ENCODE results near the gene CEP63. TPM values are rescaled to one million over a fixed set of nuclear protein-coding genes. Genes with fewer than 3 reads are reported as not detected.

Gene CEP63
- total RNA-seq, 1 experiment from 2014 or later, result 19.1 TPM

DNA sequence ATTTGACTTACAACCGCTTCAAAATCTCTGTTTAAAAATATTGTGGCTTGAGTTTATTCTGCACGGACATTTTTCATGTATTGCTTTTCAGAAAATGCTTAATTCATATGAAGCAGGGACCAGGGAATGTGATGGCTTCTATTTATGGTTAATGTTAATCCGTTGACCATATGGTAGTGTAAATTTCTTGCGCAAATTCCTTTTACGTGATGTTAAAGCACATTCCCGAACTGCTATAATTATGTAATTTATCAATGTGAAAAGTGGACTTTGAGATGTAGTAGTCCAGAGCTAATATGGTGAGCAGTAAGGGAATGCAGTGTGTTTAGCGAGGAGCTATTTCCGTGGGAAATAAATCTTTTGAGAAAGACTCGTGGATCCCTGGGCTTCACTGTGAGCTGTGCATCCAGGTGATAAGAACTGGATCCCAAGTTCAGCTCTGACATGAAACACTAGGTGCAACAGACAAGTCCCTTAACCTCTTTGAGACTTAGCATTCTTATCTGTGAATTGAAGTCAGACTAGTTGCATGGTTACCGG is 27.4 kb upstream of the CEP63 start:
- no TSS peak for BruUV-seq (replicated peaks)
- ChIA-PET POLR2A (no interaction called here), CTCF (no interaction called here), RAD21 (ENCODE audit: low non-redundant PET in 1 of 2, low total read pairs in 2 of 2, uncharacterized antibody in 2 of 2, unreplicated experiment in 2 of 2) (no interaction called here)
- no peaks in the 10 kb centered on the region for H3K27me3 ChIP-seq (ENCODE audit: insufficient read depth, low read length)
- H4K20me1 ChIP-seq (ENCODE audit: insufficient read depth), result no peaks in the 10 kb centered on the region
- TF ChIP-seq FOSL1 (IDR thresholded peaks at IDR 0.05; ENCODE audit: low read depth), result no peak
- H3K9ac ChIP-seq (ENCODE audit: low read length), result no peak overlapping the region
- no peak for ATAC-seq
- H3K4me3 ChIP-seq (replicated peaks in 1 of 2; ENCODE audit: low read depth in 1 of 2, low read length in 2 of 2), result no peak overlapping the region
- H2AFZ ChIP-seq (ENCODE audit: low read depth, low read length, poor library complexity, severe bottlenecking), result no peak overlapping the region
- H3K27ac ChIP-seq (ENCODE audit: low read depth, low read length), result no peak overlapping the region
- no peaks in the 10 kb centered on the region for H3K9me2 ChIP-seq (ENCODE audit: insufficient read depth)
- no peaks in the 10 kb centered on the region for H3K79me2 ChIP-seq (ENCODE audit: insufficient read depth, low read length)
- no peaks in the 10 kb centered on the region for H3K9me3 ChIP-seq (ENCODE audit: control insufficient read depth in 1 of 2, insufficient read depth in 1 of 2, low read depth in 1 of 2, low read length in 2 of 2)
- H3K4me1 ChIP-seq (ENCODE audit: control insufficient read depth in 1 of 2, insufficient read depth in 2 of 2, low read length in 2 of 2), result no peaks in the 10 kb centered on the region
- DNase-seq (ENCODE audit: low read depth, low spot score), result no peak
- H3K36me3 ChIP-seq (ENCODE audit: control insufficient read depth in 1 of 2, insufficient read depth in 2 of 2, low read length in 2 of 2), result no peaks in the 10 kb centered on the region
- H3K4me2 ChIP-seq (ENCODE audit: low read length), result no peak overlapping the region
- intact Hi-C loops (cut with micrococcal nuclease), result no loop called here

DNA sequence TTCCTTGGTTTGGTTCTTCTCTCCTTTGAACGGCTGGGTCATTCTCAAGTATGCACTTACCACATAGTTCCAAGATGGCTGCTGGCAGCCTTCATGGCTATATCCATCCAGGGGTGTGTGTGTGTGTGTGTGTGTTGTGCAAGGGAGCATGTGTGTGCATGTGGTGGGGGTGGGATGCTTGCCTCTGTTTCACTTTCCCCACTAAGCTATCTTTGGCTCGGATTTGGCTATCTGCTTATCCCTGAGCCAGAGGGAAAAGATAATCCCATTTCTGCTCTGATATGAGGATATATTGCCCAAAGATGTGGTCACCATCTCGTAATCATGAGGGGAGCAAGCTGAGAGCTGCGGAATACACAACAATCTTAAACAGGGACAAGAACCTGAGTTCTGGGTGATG is 26.3 kb upstream of the CEP63 start:
- POLR2A ChIA-PET, result interaction anchor here (0.9 kb wide), 1 partner anchor 95 kb away, joined by 4 read pairs; no protein-coding TSS in a partner anchor
- Histone ChIP-seq H3K9me3 (ENCODE audit: control insufficient read depth in 1 of 2, insufficient read depth in 1 of 2, low read depth in 1 of 2, low read length in 2 of 2) (no peaks in the 10 kb centered on the region), H3K4me2 (ENCODE audit: low read length) (no peak overlapping the region), H3K79me2 (ENCODE audit: insufficient read depth, low read length) (no peaks in the 10 kb centered on the region), H3K36me3 (ENCODE audit: control insufficient read depth in 1 of 2, insufficient read depth in 2 of 2, low read length in 2 of 2) (no peaks in the 10 kb centered on the region), H3K4me1 (ENCODE audit: control insufficient read depth in 1 of 2, insufficient read depth in 2 of 2, low read length in 2 of 2) (no peaks in the 10 kb centered on the region), H4K20me1 (ENCODE audit: insufficient read depth) (no peaks in the 10 kb centered on the region), H3K27ac (ENCODE audit: low read depth, low read length) (no peak overlapping the region), H3K4me3 (replicated peaks in 1 of 2; ENCODE audit: low read depth in 1 of 2, low read length in 2 of 2) (no peak overlapping the region), H3K9me2 (ENCODE audit: insufficient read depth) (no peaks in the 10 kb centered on the region), H3K9ac (ENCODE audit: low read length) (no peak overlapping the region), H3K27me3 (ENCODE audit: insufficient read depth, low read length) (no peaks in the 10 kb centered on the region), H2AFZ (ENCODE audit: low read depth, low read length, poor library complexity, severe bottlenecking) (no peak overlapping the region)
- RAD21 ChIA-PET (ENCODE audit: low non-redundant PET in 1 of 2, low total read pairs in 2 of 2, uncharacterized antibody in 2 of 2, unreplicated experiment in 2 of 2), result no interaction called here
- CTCF ChIA-PET, result interaction anchor here (0.8 kb wide), 1 partner anchor 14 kb away, joined by 3 read pairs; no protein-coding TSS in a partner anchor
- BruUV-seq (replicated peaks), result no TSS peak
- no peak for DNase-seq (ENCODE audit: low read depth, low spot score)
- intact Hi-C loops (cut with micrococcal nuclease), result no loop called here
- TF ChIP-seq TCF7L2 (IDR thresholded peaks at IDR 0.05; ENCODE audit: borderline replicate concordance, extremely low read depth, insufficient read depth, insufficient read length), result no peak
- no peak for TF ChIP-seq CEBPB (IDR thresholded peaks at IDR 0.05; ENCODE audit: low read depth)
- ATAC-seq, result no peak

All from HCT116 (cell line).